Caco-2 (cell line): Measurements from ENCODE around the gene RGS1. TPM values are rescaled to one million over a fixed set of nuclear protein-coding genes. Genes with fewer than 3 reads are reported as not detected.

Source experiments
- BruUV-seq: library from RNA; stranded (reverse); fragments of 400-500 nt; replicated peaks from 2 replicates; lab custom pipeline; 2021; lab: Mats Ljungman, UMichigan
- CTCF ChIA-PET: fragments of 300-600 bp; sonication (Branson Sonifier 250); formaldehyde crosslinking; loops from one replicate; lab custom pipeline; 2022; ENCODE audit warnings: antibody characterized with exemption; lab: Charles Lee
- POLR2A ChIA-PET: fragments of 300-600 bp; sonication (Branson Sonifier 250); formaldehyde crosslinking; loops from one replicate; lab custom pipeline; 2022; ENCODE audit warnings: antibody characterized with exemption; lab: Charles Lee
- DNase-seq, 2 experiments: peaks; one replicate each; pipeline versions ENCODE4 v3.0.0 to v3.0.0-alpha.2; 2020 to 2022
- H3K27me3 ChIP-seq: replicated peaks from 2 replicates; pipeline ENCODE4 v1.6.0; 2011; ENCODE audit warnings: low read length; ENCODE audit not compliant: control insufficient read depth, insufficient read depth
- H3K36me3 ChIP-seq: 2 replicates; pipeline ENCODE4 v1.5.1; 2011; ENCODE audit warnings: low read length; ENCODE audit not compliant: control insufficient read depth, insufficient read depth
- H3K4me1 ChIP-seq: fragments of 250-450 bp; sonication (Bioruptor Pico); 2 replicates; pipeline ENCODE4 v1.5.1; 2020; ENCODE audit warnings: mild to moderate bottlenecking
- H3K4me3 ChIP-seq: 2 replicates; pipeline ENCODE4 v1.5.1; 2011; ENCODE audit warnings: low read depth, mild to moderate bottlenecking, control low read depth, low read length
- H3K9me3 ChIP-seq: fragments of 250-450 bp; sonication (Bioruptor Pico); 2 replicates; pipeline ENCODE4 v1.5.1; 2020; ENCODE audit warnings: mild to moderate bottlenecking, moderate library complexity
- H3K27ac Mint-ChIP-seq: one replicate; pipeline ENCODE4 v1.8.0; 2022; ENCODE audit warnings: mixed read lengths; ENCODE audit not compliant: unreplicated experiment
- H3K27me3 Mint-ChIP-seq: one replicate; pipeline ENCODE4 v1.8.0; 2022; ENCODE audit warnings: mixed read lengths; ENCODE audit not compliant: insufficient read depth, unreplicated experiment
- H3K36me3 Mint-ChIP-seq: one replicate; pipeline ENCODE4 v1.8.0; 2022; ENCODE audit warnings: mild to moderate bottlenecking, mixed read lengths; ENCODE audit not compliant: insufficient read depth, unreplicated experiment
- H3K4me1 Mint-ChIP-seq: one replicate; pipeline ENCODE4 v1.8.0; 2022; ENCODE audit warnings: low read depth, mixed read lengths; ENCODE audit not compliant: unreplicated experiment
- H3K4me3 Mint-ChIP-seq: one replicate; pipeline ENCODE4 v1.8.0; 2022; ENCODE audit warnings: mild to moderate bottlenecking, moderate library complexity, mixed read lengths; ENCODE audit not compliant: unreplicated experiment
- H3K9me3 Mint-ChIP-seq: one replicate; pipeline ENCODE4 v1.8.0; 2022; ENCODE audit warnings: mixed read lengths; ENCODE audit not compliant: unreplicated experiment
- CTCF ChIP-seq, 2 experiments: fragments of 200-600 bp in 1 of 2; IDR thresholded peaks; 1 replicate in 1 of 2; 2 replicates in 1 of 2; pipeline versions ENCODE4 v1.5.1 to v1.8.0; 2011 to 2022; ENCODE audit warnings: antibody characterized with exemption in 1 of 2, control low read depth in 1 of 2, inconsistent platforms in 1 of 2, low read depth in 1 of 2, low read length in 1 of 2, mild to moderate bottlenecking in 1 of 2, moderate library complexity in 1 of 2; ENCODE audit not compliant: insufficient read depth in 1 of 2, severe bottlenecking in 1 of 2, unreplicated experiment in 1 of 2
- intact Hi-C: fragments of 100-400 bp; cut with micrococcal nuclease; formaldehyde crosslinking; loops from one replicate; pipeline ENCODE4 v1.10.0; 2022; ENCODE audit not compliant: unreplicated experiment
- total RNA-seq: library from RNA; stranded (reverse); gene quantifications from 2 replicates; pipeline ENCODE4 v1.2.3, GENCODE V29; 2022

RGS1 gene
- total RNA-seq, 1 experiment from 2014 or later: not detected

- Histone ChIP-seq H3K9me3 (no peaks in the 10 kb centered on the region), H3K36me3 (no peaks in the 10 kb centered on the region), H3K4me3 (no peak overlapping the region), H3K27me3 (no peaks in the 10 kb centered on the region), H3K4me1 (peaks cover 27% of the 10 kb centered on the region)
- Mint-ChIP-seq H3K27ac (no peak overlapping the region), H3K36me3 (no peaks in the 10 kb centered on the region), H3K4me3 (no peak overlapping the region), H3K4me1 (no peaks in the 10 kb centered on the region), H3K27me3 (no peaks in the 10 kb centered on the region), H3K9me3 (no peaks in the 10 kb centered on the region)
- no peak for TF ChIP-seq CTCF (IDR thresholded peaks at IDR 0.05; ENCODE audit: insufficient read depth in 1 of 2, low read depth in 1 of 2, low read length in 1 of 2, severe bottlenecking in 1 of 2, unreplicated experiment in 1 of 2)
- ChIA-PET CTCF (no interaction called here), POLR2A (no interaction called here)
- no TSS peak for BruUV-seq
- intact Hi-C loops: no loop called here
- no peak for DNase-seq
Measured at GRCh38 chr1:192627901-192628300, 52.3 kb downstream of the RGS1 start.

DNA sequence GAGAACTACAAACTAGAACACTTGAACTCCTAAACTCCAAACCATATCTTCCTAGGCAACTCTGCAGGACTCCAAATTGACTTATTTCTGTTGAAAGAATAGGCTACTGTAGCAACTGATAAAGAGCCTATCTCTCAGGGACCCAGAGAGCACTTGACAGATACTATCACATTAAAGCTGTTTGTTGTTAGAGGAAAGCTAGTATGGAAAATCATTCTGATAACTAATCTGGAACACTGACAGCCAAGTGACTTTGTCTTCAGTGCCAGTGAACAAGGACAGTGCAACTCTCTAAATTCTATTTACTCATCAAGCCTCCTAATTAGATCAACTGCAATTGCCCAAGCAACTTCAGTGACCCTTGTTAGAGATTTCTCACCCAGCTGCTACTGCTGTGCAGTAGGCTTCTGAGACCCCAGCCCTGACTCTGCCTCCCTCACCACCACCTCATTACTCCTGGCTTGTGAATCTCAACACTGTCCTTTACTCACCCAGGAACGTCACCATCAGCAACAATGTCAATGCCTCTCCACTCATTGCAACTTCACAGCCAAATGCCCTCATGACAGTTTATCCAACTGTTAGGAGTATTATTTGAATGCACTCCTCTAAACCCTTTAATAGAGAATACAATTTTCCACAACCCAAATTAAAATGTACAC lies 53.0 kb downstream of the RGS1 start:
- Mint-ChIP-seq H3K4me1 (no peaks in the 10 kb centered on the region), H3K27me3 (no peaks in the 10 kb centered on the region), H3K9me3 (no peaks in the 10 kb centered on the region), H3K36me3 (no peaks in the 10 kb centered on the region), H3K4me3 (no peak overlapping the region), H3K27ac (no peak overlapping the region)
- ChIA-PET CTCF (no interaction called here), POLR2A (no interaction called here)
- Histone ChIP-seq H3K4me1 (peaks cover 28% of the 10 kb centered on the region), H3K9me3 (no peaks in the 10 kb centered on the region), H3K36me3 (no peaks in the 10 kb centered on the region), H3K4me3 (no peak overlapping the region), H3K27me3 (no peaks in the 10 kb centered on the region)
- TF ChIP-seq CTCF (IDR thresholded peaks at IDR 0.05; ENCODE audit: insufficient read depth in 1 of 2, low read depth in 1 of 2, low read length in 1 of 2, severe bottlenecking in 1 of 2, unreplicated experiment in 1 of 2): no peak
- no peak for DNase-seq
- BruUV-seq: no TSS peak
- intact Hi-C loops: no loop called here

DNA sequence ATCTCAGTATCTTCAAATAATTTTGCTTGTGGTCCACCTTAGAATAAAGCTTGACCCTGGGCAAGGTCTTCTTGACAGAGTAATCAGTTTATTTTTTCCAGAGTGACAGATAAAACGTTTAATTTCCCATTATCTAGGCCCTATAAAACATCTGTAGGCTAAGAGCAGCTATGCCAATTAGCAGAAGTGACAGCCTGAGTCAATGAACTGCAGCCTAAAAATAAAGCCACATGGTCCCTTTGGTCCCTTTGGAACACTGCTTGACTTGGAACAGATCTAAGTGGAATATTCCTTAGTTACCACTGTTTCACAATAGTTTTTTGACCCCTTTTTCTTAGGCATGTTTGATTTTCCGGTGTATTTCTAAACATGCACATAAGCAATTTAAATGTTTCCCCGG lies 54.0 kb downstream of the RGS1 start:
- DNase-seq: no peak
- intact Hi-C loops: loop anchor here (10.0 kb wide), 1 partner anchor 375 kb away; no protein-coding TSS in a partner anchor
- Mint-ChIP-seq H3K36me3 (no peaks in the 10 kb centered on the region), H3K4me1 (no peaks in the 10 kb centered on the region), H3K27me3 (no peaks in the 10 kb centered on the region), H3K9me3 (no peaks in the 10 kb centered on the region), H3K4me3 (no peak overlapping the region), H3K27ac (no peak overlapping the region)
- ChIA-PET POLR2A (no interaction called here), CTCF (no interaction called here)
- H3K4me3 ChIP-seq: no peak overlapping the region
- H3K9me3 ChIP-seq: no peaks in the 10 kb centered on the region
- H3K36me3 ChIP-seq: no peaks in the 10 kb centered on the region
- no peak for TF ChIP-seq CTCF (IDR thresholded peaks at IDR 0.05; ENCODE audit: insufficient read depth in 1 of 2, low read depth in 1 of 2, low read length in 1 of 2, severe bottlenecking in 1 of 2, unreplicated experiment in 1 of 2)
- BruUV-seq: no TSS peak
- peaks cover 28% of the 10 kb centered on the region for H3K4me1 ChIP-seq
- no peaks in the 10 kb centered on the region for H3K27me3 ChIP-seq

Other genes with a start within 250 kb of the RGS1 start
- not detected in 2 replicates for gene RGS13, start 60.4 kb downstream of the RGS1 start, total RNA-seq
- gene RGS2, start 233.3 kb downstream of the RGS1 start, total RNA-seq: 5.1 and 5.9 TPM in 2 replicates